ENCODE measurements around the gene FOXQ1. TPM values are rescaled to one million over a fixed set of nuclear protein-coding genes. Genes with fewer than 3 reads are reported as not detected.
"Not testable (repeated sequence)": the region's sequence is repeated elsewhere in the genome, so short reads cannot be mapped to it uniquely, and the experiment has no call there.

FOXQ1 gene
- total RNA-seq, 1 donor from 2014 or later, result 0.21 TPM

GRCh38 chr6:1317302-1317815 is 5.5 kb downstream of the FOXQ1 start:
- Histone ChIP-seq H3K36me3 (no peaks in the 10 kb centered on the region), H3K4me3 (no peak overlapping the region), H3K4me1 (no peaks in the 10 kb centered on the region), H3K27me3 (peaks cover 10% of the 10 kb centered on the region), H3K9me3 (no peaks in the 10 kb centered on the region), H3K27ac (no peak overlapping the region)
- DNase-seq (ENCODE audit: low spot score in 2 of 2), result no peak
- intact Hi-C loops (cut with DNase I), result no loop called here
- TF ChIP-seq CTCF (IDR thresholded peaks at IDR 0.05), result no peak

- Histone ChIP-seq H3K27me3 (peaks cover 10% of the 10 kb centered on the region), H3K4me1 (no peaks in the 10 kb centered on the region), H3K36me3 (no peaks in the 10 kb centered on the region), H3K9me3 (no peaks in the 10 kb centered on the region), H3K27ac (no peak overlapping the region), H3K4me3 (no peak overlapping the region)
- no peak for DNase-seq (ENCODE audit: low spot score in 2 of 2)
- no peak for TF ChIP-seq CTCF (IDR thresholded peaks at IDR 0.05)
- intact Hi-C loops (cut with DNase I), result no loop called here
These were observed 6.1 kb downstream of the FOXQ1 start for GRCh38 chr6:1318036-1318435.

- not testable (repeated sequence) for H3K27ac ChIP-seq, H3K4me1 ChIP-seq
These were observed 6.7 kb downstream of the FOXQ1 start for GRCh38 chr6:1318584-1318983.

GRCh38 chr6:1321738-1322137 is 9.8 kb downstream of the FOXQ1 start:
- Histone ChIP-seq H3K4me3 (no peak overlapping the region), H3K27ac (no peak overlapping the region), H3K27me3 (peaks cover 4% of the 10 kb centered on the region), H3K4me1 (no peaks in the 10 kb centered on the region), H3K36me3 (no peaks in the 10 kb centered on the region), H3K9me3 (no peaks in the 10 kb centered on the region)
- TF ChIP-seq CTCF (IDR thresholded peaks at IDR 0.05), result no peak
- DNase-seq (ENCODE audit: low spot score in 2 of 2), result no peak
- intact Hi-C loops (cut with DNase I), result no loop called here

More at GRCh38 chr6:1318584-1318983, 6.7 kb downstream of the FOXQ1 start:
- DNase-seq (ENCODE audit: low spot score in 2 of 2); H3K9me3 ChIP-seq; H3K4me3 ChIP-seq; H3K36me3 ChIP-seq; intact Hi-C loops (cut with DNase I): not testable (repeated sequence)
- H3K27me3 ChIP-seq, result peaks cover 10% of the 10 kb centered on the region

GRCh38 chr6:1322156-1322555 is 10.3 kb downstream of the FOXQ1 start:
- intact Hi-C loops (cut with DNase I), result no loop called here
- H3K4me1 ChIP-seq, result no peaks in the 10 kb centered on the region

GRCh38 chr6:1322696-1323219 is 10.9 kb downstream of the FOXQ1 start:
- peaks cover 4% of the 10 kb centered on the region for H3K27me3 ChIP-seq
- H3K4me3 ChIP-seq, result no peak overlapping the region
- intact Hi-C loops (cut with DNase I), result no loop called here
- H3K36me3 ChIP-seq, result no peaks in the 10 kb centered on the region
- TF ChIP-seq CTCF (IDR thresholded peaks at IDR 0.05), result no peak
- H3K9me3 ChIP-seq, result no peaks in the 10 kb centered on the region
- no peak for DNase-seq (ENCODE audit: low spot score in 2 of 2)
- H3K4me1 ChIP-seq, result no peaks in the 10 kb centered on the region
- H3K27ac ChIP-seq, result no peak overlapping the region

More at GRCh38 chr6:1322156-1322555, 10.3 kb downstream of the FOXQ1 start:
- no peak for TF ChIP-seq CTCF (IDR thresholded peaks at IDR 0.05)
- no peak for DNase-seq (ENCODE audit: low spot score in 2 of 2)
- peaks cover 4% of the 10 kb centered on the region for H3K27me3 ChIP-seq
- H3K27ac ChIP-seq, result no peak overlapping the region
- no peaks in the 10 kb centered on the region for H3K36me3 ChIP-seq
- H3K4me3 ChIP-seq, result no peak overlapping the region
- H3K9me3 ChIP-seq, result no peaks in the 10 kb centered on the region
